NCI-H2227 (cell line): ENCODE data around the gene PPM1M.

Experiments
- DNase-seq: peaks from one replicate; lab custom pipeline; 2025; ENCODE audit not compliant: unreplicated experiment; lab: John Stamatoyannopoulos, UW

PPM1M gene

DNA sequence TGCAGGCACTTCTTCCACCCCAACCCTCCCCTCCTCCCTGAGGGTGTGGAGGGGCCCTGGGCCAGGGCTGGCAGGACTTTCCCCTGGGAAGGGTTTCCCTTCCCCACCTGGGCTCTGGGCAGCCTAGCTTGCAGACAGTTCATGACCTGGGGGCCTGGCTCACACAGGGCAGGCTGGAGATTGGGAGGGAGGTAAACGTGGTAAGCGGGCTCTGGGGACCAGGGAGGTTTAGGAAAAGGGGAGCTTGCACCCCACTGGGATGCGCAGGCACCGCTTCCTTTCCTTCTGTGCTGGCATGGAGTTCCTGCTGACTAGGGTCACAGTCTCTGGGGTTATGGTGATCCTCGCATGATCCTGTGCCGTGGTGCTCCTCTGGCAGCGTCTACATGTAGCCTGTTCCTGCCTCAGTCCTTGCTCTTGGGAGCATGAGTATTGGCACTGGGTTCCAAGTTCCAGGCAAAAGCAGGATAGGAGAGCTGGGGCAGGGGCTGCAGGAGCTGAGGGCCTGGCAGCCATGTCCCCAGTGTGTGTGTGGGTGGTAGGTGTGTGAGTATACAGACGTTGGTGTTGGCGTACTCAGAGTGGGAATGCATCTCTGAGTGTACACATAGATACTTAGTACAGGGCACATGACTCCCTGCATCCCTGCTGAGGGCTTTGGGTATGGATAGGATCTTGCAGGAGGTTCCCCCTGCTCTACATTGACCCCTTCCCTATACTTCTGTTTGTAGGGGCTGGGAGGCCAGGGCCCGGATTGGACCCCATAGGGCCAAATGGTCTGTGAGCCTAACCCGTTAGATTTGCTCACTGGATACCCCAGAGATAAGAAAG is 49.0 kb downstream of the PPM1M start:
- DNase-seq: no peak

DNA sequence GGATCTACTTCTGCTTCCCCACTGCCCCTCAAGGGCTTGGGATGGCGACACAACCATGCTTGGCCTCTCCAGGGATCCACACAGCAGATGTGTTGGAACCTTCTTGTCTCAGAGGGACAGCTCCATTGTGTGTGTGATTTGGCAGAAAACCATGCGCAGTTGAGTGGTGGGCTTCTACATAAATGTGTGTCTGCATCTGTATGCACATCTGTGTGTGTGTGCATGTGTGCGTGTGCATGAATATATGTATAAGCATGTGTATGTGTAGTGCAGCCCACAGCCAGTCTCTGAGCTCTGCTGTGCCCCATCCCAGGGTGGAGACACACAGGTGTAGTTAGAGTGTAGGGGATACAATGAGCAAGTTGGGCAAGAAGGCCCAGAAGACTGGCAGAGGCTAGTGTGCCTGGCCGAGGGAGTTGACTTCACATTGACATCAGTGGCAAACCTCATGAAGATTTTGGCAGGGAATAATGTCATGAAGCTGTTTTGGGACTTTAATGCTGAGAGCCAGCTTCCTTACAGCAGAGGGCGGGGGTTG is 50.2 kb downstream of the PPM1M start:
- no peak for DNase-seq

DNA sequence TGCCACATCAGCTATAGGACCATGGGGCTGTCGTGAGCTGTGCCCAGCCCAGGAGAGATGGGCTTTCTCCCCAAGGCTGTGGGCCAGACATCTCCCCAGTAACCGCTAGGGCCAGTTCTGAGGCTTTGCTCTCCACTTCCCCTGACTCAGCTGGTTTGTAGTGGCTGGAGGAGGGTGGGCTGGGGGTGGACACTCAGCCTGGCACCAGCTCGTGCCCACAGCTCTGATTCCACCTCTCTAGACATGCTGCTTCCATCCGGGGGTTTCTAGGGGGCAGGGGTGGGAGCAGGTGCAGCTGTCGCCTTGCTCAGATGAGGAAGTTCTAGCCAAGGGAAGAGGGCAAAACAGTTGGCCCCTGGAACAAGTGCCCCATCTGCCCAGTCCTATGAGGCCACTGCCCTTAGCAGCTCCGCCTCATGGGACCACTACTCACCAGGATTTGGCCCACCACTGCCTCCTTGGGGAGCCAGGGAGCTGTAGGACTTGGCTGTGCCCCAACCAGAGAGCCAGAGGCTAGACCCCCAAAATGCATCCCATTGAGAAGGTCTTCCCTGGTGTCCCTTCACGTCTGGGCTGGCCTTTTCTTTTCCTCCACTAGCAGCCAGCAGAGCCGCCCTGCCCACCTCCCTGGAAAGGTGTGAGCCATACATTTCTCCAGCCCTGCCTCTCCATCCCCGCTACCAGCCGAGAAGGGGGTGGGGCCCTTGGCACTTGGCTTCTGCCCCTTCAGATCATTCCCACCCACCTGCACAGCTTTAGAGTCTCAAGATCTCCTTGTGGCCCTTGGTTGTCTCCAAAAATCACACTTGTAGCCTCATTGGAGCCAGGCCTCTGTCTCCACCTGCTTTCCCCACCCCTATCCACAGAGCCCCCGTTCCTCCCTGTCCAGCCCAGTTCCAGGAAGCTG is 51.9 kb downstream of the PPM1M start:
- DNase-seq: no peak

DNA sequence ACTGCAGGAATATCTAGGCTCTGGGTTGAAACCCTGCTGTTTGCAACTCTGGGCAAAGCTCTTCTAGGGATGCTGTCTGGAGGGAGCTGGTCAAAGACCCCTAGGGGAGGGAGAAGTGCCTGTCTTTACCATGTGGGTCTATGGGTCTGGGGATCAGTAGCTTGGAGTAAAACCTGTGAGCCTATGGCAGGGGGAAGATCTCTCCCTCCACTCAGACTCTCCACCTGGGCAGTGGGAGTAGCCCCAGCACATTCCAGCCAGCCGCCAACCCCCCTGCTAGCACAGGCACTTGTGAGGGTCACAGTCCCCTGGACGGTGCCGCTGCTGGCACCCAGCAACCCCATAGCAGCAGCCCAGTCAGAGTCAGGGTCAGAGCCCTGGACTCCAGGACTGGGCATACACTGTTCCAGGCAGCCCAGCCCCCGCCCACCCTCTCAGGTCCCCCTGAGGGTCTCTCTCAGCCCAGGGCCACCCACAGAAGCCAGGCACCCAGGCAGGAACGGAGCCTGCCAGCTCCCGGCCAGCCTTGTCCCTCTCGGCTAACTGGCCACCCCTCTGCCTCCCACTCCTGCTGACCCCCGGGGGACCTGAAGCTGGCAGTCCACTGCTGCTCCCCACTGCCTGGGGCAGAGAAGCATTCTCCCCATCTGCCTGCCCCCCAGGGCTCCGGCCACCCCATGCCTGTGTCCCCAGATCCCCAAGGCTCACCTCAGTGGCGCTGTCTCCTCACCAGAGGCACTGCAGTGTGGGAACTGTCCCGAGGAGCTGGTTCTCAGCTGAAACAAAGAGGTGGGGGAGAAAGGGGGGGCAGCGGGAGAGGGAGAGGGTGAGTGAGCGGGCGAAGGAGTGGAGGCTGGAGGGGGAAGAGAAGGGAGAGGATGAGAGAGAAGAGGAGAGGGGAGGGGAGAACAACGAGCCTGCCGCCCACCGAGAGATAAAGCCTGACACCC is 52.9 kb downstream of the PPM1M start:
- peak; percentile 18 for DNase-seq

DNA sequence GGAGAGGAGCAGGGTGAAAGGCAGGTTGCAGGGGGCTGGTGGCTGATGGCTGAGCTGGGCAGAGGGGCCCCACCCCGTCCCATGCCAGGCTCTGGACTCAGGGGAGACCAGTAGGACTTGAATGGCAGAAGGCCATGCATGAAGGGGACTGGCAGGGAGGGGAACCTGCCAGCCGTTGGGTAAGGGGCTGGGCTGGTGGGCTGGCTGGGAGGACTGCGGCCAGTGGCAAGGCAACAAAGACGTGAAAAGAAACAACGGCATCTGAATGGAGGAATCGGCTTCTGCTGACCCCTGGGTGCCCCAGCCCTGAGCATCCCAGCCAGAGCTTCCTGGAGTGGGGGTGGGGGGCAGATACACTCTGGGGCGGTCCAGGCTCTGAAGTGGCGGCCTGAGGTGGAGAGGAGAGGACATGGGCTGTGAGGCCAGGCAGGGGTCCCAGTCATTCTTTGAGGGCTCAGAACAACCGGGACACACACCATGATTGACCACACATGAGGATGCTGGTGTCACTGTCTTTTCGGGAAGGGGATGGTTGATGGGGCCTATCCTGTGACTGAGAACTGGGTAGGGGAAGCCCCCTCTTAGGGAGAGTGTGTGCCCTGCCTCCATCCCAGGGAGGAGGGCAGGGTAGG is 53.8 kb downstream of the PPM1M start:
- DNase-seq: no peak
